KMS-11 (cell line): ENCODE results near the gene KLHL26.

ENCODE experiments used
- H2AFZ ChIP-seq: fragments of 200-600 bp; sonication (generic); 2 replicates; pipeline ENCODE4 v1.6.1; 2016; ENCODE audit warnings: antibody characterized with exemption, mixed run types, low read depth
- H3K27ac ChIP-seq: fragments of 200-600 bp; sonication (generic); 2 replicates; pipeline ENCODE4 v1.6.1; 2016; ENCODE audit warnings: mild to moderate bottlenecking, mixed run types
- H3K27me3 ChIP-seq: fragments of 200-600 bp; sonication (generic); 2 replicates; pipeline ENCODE4 v1.6.1; 2017; ENCODE audit warnings: mild to moderate bottlenecking, low read depth, mixed run types, moderate library complexity; ENCODE audit not compliant: insufficient read depth
- H3K36me3 ChIP-seq: fragments of 200-600 bp; sonication (generic); 2 replicates; pipeline ENCODE4 v1.6.1; 2017; ENCODE audit warnings: mild to moderate bottlenecking, mixed run types; ENCODE audit not compliant: insufficient read depth
- H3K4me1 ChIP-seq: fragments of 200-600 bp; sonication (generic); 2 replicates; pipeline ENCODE4 v1.6.1; 2016; ENCODE audit warnings: mild to moderate bottlenecking, low read depth, mixed run types; ENCODE audit not compliant: poor library complexity, severe bottlenecking
- H3K4me2 ChIP-seq: fragments of 200-600 bp; sonication (generic); 2 replicates; pipeline ENCODE4 v1.7.0; 2016; ENCODE audit warnings: mild to moderate bottlenecking, mixed run types
- H3K4me3 ChIP-seq: fragments of 200-600 bp; sonication (generic); IDR thresholded peaks from 2 replicates; pipeline ENCODE4 v1.6.1; 2017; ENCODE audit warnings: low read depth, low read length, mixed read lengths; ENCODE audit not compliant: insufficient read depth
- H3K79me2 ChIP-seq: fragments of 200-600 bp; sonication (generic); 2 replicates; pipeline ENCODE4 v1.6.1; 2016; ENCODE audit warnings: low read depth, mixed run types; ENCODE audit not compliant: insufficient read depth
- H3K9ac ChIP-seq: fragments of 200-600 bp; sonication (generic); 2 replicates; pipeline ENCODE4 v1.6.1; 2016; ENCODE audit warnings: mild to moderate bottlenecking, mixed run types
- H4K20me1 ChIP-seq: fragments of 200-600 bp; sonication (generic); 2 replicates; pipeline ENCODE4 v1.6.1; 2016; ENCODE audit warnings: mild to moderate bottlenecking, mixed run types; ENCODE audit not compliant: insufficient read depth
- CTCF ChIP-seq: fragments of 200-600 bp; sonication (generic); conservative IDR thresholded peaks from 2 replicates; pipeline ENCODE4 v1.6.1; 2017; ENCODE audit warnings: low read depth, mild to moderate bottlenecking, antibody characterized with exemption, low read length, moderate library complexity, mixed read lengths

Gene KLHL26

GRCh38 chr19:18710186-18710585, 73.4 kb downstream of the KLHL26 start:
- no peak overlapping the region for H3K4me2 ChIP-seq

GRCh38 chr19:18710996-18711751, 74.3 kb downstream of the KLHL26 start:
- Histone ChIP-seq H3K27me3 (no peaks in the 10 kb centered on the region), H3K36me3 (no peaks in the 10 kb centered on the region), H3K4me2 (no peak overlapping the region), H4K20me1 (no peaks in the 10 kb centered on the region), H3K4me3 (no peak overlapping the region), H3K4me1 (no peaks in the 10 kb centered on the region), H3K79me2 (peaks cover 7% of the 10 kb centered on the region; the same call in 1 of the 2 replicates), H3K9ac (no peak overlapping the region), H2AFZ (no peak overlapping the region), H3K27ac (no peak overlapping the region)
- TF ChIP-seq CTCF, result no peak

More at GRCh38 chr19:18710186-18710585, 73.4 kb downstream of the KLHL26 start:
- Histone ChIP-seq H3K36me3 (no peaks in the 10 kb centered on the region), H3K79me2 (peaks cover 7% of the 10 kb centered on the region; the same call in 1 of the 2 replicates), H3K27ac (no peak overlapping the region), H2AFZ (no peak overlapping the region), H3K9ac (no peak overlapping the region), H3K4me1 (no peaks in the 10 kb centered on the region), H3K4me3 (no peak overlapping the region), H4K20me1 (no peaks in the 10 kb centered on the region), H3K27me3 (no peaks in the 10 kb centered on the region)
- no peak for TF ChIP-seq CTCF

- Histone ChIP-seq H3K9ac (no peak overlapping the region), H3K27ac (no peak overlapping the region), H3K36me3 (no peaks in the 10 kb centered on the region), H3K4me1 (no peaks in the 10 kb centered on the region), H2AFZ (no peak overlapping the region), H4K20me1 (no peaks in the 10 kb centered on the region), H3K4me3 (no peak overlapping the region), H3K79me2 (no peaks in the 10 kb centered on the region), H3K4me2 (no peak overlapping the region), H3K27me3 (no peaks in the 10 kb centered on the region)
- no peak for TF ChIP-seq CTCF
Observed at GRCh38 chr19:18711893-18712292, 75.1 kb downstream of the KLHL26 start.

- H3K4me3 ChIP-seq, result no peak overlapping the region
- no peaks in the 10 kb centered on the region for H4K20me1 ChIP-seq
- H3K4me2 ChIP-seq, result no peak overlapping the region
- no peaks in the 10 kb centered on the region for H3K36me3 ChIP-seq
- H2AFZ ChIP-seq, result no peak overlapping the region
- no peaks in the 10 kb centered on the region for H3K27me3 ChIP-seq
- H3K9ac ChIP-seq, result no peak overlapping the region
- H3K27ac ChIP-seq, result no peak overlapping the region
- no peak for TF ChIP-seq CTCF
- H3K4me1 ChIP-seq, result no peaks in the 10 kb centered on the region
- no peaks in the 10 kb centered on the region for H3K79me2 ChIP-seq
Observed at GRCh38 chr19:18712981-18713380, 76.2 kb downstream of the KLHL26 start.
